IMR-90 (cell line): ENCODE data around the gene ANK2. TPM values are rescaled to one million over a fixed set of nuclear protein-coding genes. Genes with fewer than 3 reads are reported as not detected.

Experiments
- ATAC-seq: fragments of 200-7000 bp; cut with Tn5 transposase; 2 replicates; pipeline ENCODE4 v1.9.1; 2020; ENCODE audit warnings: low read depth, mild to moderate bottlenecking, moderate library complexity
- BruUV-seq: library from RNA; stranded (reverse); fragments of 400-500 nt; replicated peaks from 2 replicates; lab custom pipeline; 2021; lab: Mats Ljungman, UMichigan
- CTCF ChIA-PET: fragments of 300-600 bp; formaldehyde crosslinking; extraction: SDS; loops from one replicate; lab custom pipeline; 2021; ENCODE audit warnings: antibody characterized with exemption; lab: Yijun Ruan, JAX
- POLR2A ChIA-PET: fragments of 300-600 bp; sonication (Branson Sonifier 250); formaldehyde crosslinking; loops from one replicate; lab custom pipeline; 2022; ENCODE audit warnings: antibody characterized with exemption; ENCODE audit not compliant: unreplicated experiment; lab: Charles Lee
- DNase-seq: peaks from one replicate; pipeline ENCODE4 v3.0.0; 2013
- H2AFZ ChIP-seq: replicated peaks from 2 replicates; pipeline ENCODE3; 2013; ENCODE audit warnings: low read length, mild to moderate bottlenecking; ENCODE audit not compliant: poor library complexity
- H2AK5ac ChIP-seq: 2 replicates; pipeline ENCODE4 v1.6.1; 2013; ENCODE audit warnings: low read depth, low read length, inconsistent platforms
- H2AK9ac ChIP-seq: replicated peaks from 2 replicates; pipeline ENCODE3; 2013; ENCODE audit warnings: mild to moderate bottlenecking, low read depth, low read length, moderate library complexity; ENCODE audit not compliant: poor library complexity
- H2BK120ac ChIP-seq: 2 replicates; pipeline ENCODE4 v1.6.1; 2013; ENCODE audit warnings: low read depth, low read length, inconsistent platforms
- H2BK15ac ChIP-seq: 3 replicates; pipeline ENCODE4 v1.6.1; 2013; ENCODE audit warnings: low read depth, low read length, inconsistent platforms
- H2BK20ac ChIP-seq: 2 replicates; pipeline ENCODE4 v1.6.1; 2013; ENCODE audit warnings: low read depth, mild to moderate bottlenecking, inconsistent platforms, low read length, moderate library complexity
- H2BK5ac ChIP-seq: 2 replicates; pipeline ENCODE4 v1.6.1; 2013; ENCODE audit warnings: mild to moderate bottlenecking, low read depth, low read length, inconsistent platforms; ENCODE audit not compliant: poor library complexity, severe bottlenecking
- H3K14ac ChIP-seq: replicated peaks from 2 replicates; pipeline ENCODE4 v1.6.1; 2013; ENCODE audit warnings: low read depth, low read length, inconsistent platforms
- H3K18ac ChIP-seq: 2 replicates; pipeline ENCODE4 v1.6.1; 2013; ENCODE audit warnings: low read depth, low read length, control low read depth
- H3K23ac ChIP-seq: 2 replicates; pipeline ENCODE4 v1.6.1; 2013; ENCODE audit warnings: low read depth, low read length, inconsistent platforms
- H3K27ac ChIP-seq: 2 replicates; pipeline ENCODE4 v1.5.1; 2013; ENCODE audit warnings: mild to moderate bottlenecking, control low read depth, low read length; ENCODE audit not compliant: insufficient read depth
- H3K27me3 ChIP-seq: 2 replicates; pipeline ENCODE4 v1.6.1; 2013; ENCODE audit warnings: low read length; ENCODE audit not compliant: control insufficient read depth, insufficient read depth
- H3K36me3 ChIP-seq: 2 replicates; pipeline ENCODE4 v1.6.1; 2013; ENCODE audit warnings: low read length, mixed read lengths; ENCODE audit not compliant: control insufficient read depth, insufficient read depth
- H3K4ac ChIP-seq: 2 replicates; pipeline ENCODE4 v1.6.1; 2013; ENCODE audit warnings: low read depth, low read length, inconsistent platforms
- H3K4me1 ChIP-seq: 2 replicates; pipeline ENCODE4 v1.6.1; 2013; ENCODE audit warnings: low read length, mixed read lengths; ENCODE audit not compliant: control insufficient read depth, insufficient read depth
- H3K4me2 ChIP-seq: 2 replicates; pipeline ENCODE4 v1.6.1; 2013; ENCODE audit warnings: low read depth, mild to moderate bottlenecking, control low read depth, low read length, moderate library complexity
- H3K4me3 ChIP-seq: 2 replicates; pipeline ENCODE4 v1.5.1; 2013; ENCODE audit warnings: low read depth, mild to moderate bottlenecking, control low read depth, low read length, moderate library complexity; ENCODE audit not compliant: insufficient read depth
- H3K56ac ChIP-seq: 2 replicates; pipeline ENCODE4 v1.6.1; 2013; ENCODE audit warnings: low read length, inconsistent platforms; ENCODE audit not compliant: insufficient read depth; ENCODE audit errors: extremely low read depth
- H3K79me1 ChIP-seq, 2 experiments: 2 replicates each; pipeline ENCODE4 v1.6.1; 2013; ENCODE audit warnings: low read length in 2 of 2, inconsistent platforms in 1 of 2, low read depth in 1 of 2
- H3K9ac ChIP-seq: 2 replicates; pipeline ENCODE4 v1.6.1; 2013; ENCODE audit warnings: low read depth, low read length, control low read depth
- H3K9me1 ChIP-seq: 2 replicates; pipeline ENCODE4 v1.6.1; 2013; ENCODE audit warnings: low read length, inconsistent platforms; ENCODE audit not compliant: insufficient read depth
- H3K9me3 ChIP-seq: 2 replicates; pipeline ENCODE4 v1.6.1; 2013; ENCODE audit warnings: low read length; ENCODE audit not compliant: control insufficient read depth, insufficient read depth
- H4K20me1 ChIP-seq: 2 replicates; pipeline ENCODE4 v1.6.1; 2013; ENCODE audit warnings: low read length, inconsistent platforms; ENCODE audit not compliant: insufficient read depth
- H4K5ac ChIP-seq: 2 replicates; pipeline ENCODE4 v1.6.1; 2013; ENCODE audit warnings: mild to moderate bottlenecking, low read depth, low read length, control low read depth
- H4K8ac ChIP-seq, 2 experiments: 2 replicates each; pipeline ENCODE4 v1.6.1; 2013; ENCODE audit warnings: low read depth in 2 of 2, low read length in 2 of 2, control low read depth in 1 of 2, inconsistent platforms in 1 of 2
- H4K91ac ChIP-seq: 2 replicates; pipeline ENCODE4 v1.6.1; 2013; ENCODE audit warnings: low read depth, low read length, inconsistent platforms; ENCODE audit not compliant: insufficient read depth
- BHLHE40 ChIP-seq: fragments of 150-350 bp; IDR thresholded peaks from 2 replicates; pipeline ENCODE4 v1.6.1; 2016; ENCODE audit warnings: mild to moderate bottlenecking, low read depth, low read length
- CEBPB ChIP-seq: IDR thresholded peaks from 2 replicates; pipeline ENCODE4 v1.6.1; 2012; ENCODE audit warnings: low read depth, low read length, improper control_type of control experiment
- CHD1 ChIP-seq: IDR thresholded peaks from 2 replicates; pipeline ENCODE4 v1.6.1; 2012; ENCODE audit warnings: low read depth, low read length, improper control_type of control experiment
- CTCF ChIP-seq: conservative IDR thresholded peaks from 2 replicates; pipeline ENCODE4 v1.5.1; 2012; ENCODE audit warnings: mild to moderate bottlenecking, low read depth, low read length, improper control_type of control experiment
- FOS ChIP-seq: fragments of 150-350 bp; IDR thresholded peaks from 2 replicates; pipeline ENCODE4 v1.6.1; 2016; ENCODE audit warnings: low read depth, low read length
- MAFK ChIP-seq: IDR thresholded peaks from 2 replicates; pipeline ENCODE4 v1.6.1; 2012; ENCODE audit warnings: low read depth, low read length, improper control_type of control experiment
- MAZ ChIP-seq: IDR thresholded peaks from 2 replicates; pipeline ENCODE4 v1.6.1; 2012; ENCODE audit warnings: low read depth, mild to moderate bottlenecking, low read length, improper control_type of control experiment, moderate library complexity, borderline replicate concordance
- MXI1 ChIP-seq: IDR thresholded peaks from 2 replicates; pipeline ENCODE4 v1.6.1; 2012; ENCODE audit warnings: low read depth, mild to moderate bottlenecking, low read length, moderate library complexity, borderline replicate concordance
- NFE2L2 ChIP-seq: fragments of 150-350 bp; IDR thresholded peaks from 2 replicates; pipeline ENCODE4 v1.6.1; 2016; ENCODE audit warnings: low read depth, mild to moderate bottlenecking, low read length
- POLR2A ChIP-seq: IDR thresholded peaks from 2 replicates; pipeline ENCODE4 v1.6.1; 2012; ENCODE audit warnings: mild to moderate bottlenecking, low read depth, low read length
- RAD21 ChIP-seq: IDR thresholded peaks from 2 replicates; pipeline ENCODE4 v1.6.1; 2012; ENCODE audit warnings: low read length, improper control_type of control experiment
- RCOR1 ChIP-seq: IDR thresholded peaks from 2 replicates; pipeline ENCODE4 v1.6.1; 2012; ENCODE audit warnings: mild to moderate bottlenecking, low read length, improper control_type of control experiment; ENCODE audit not compliant: insufficient replicate concordance
- RFX5 ChIP-seq: IDR thresholded peaks from 2 replicates; pipeline ENCODE4 v1.8.0; 2012; ENCODE audit warnings: low read depth, mild to moderate bottlenecking, low read length, moderate library complexity
- SMC3 ChIP-seq: fragments of 150-350 bp; IDR thresholded peaks from 2 replicates; pipeline ENCODE4 v1.6.1; 2016; ENCODE audit warnings: low read depth, mild to moderate bottlenecking, antibody characterized with exemption, low read length, moderate library complexity
- USF2 ChIP-seq: fragments of 150-350 bp; IDR thresholded peaks from 2 replicates; pipeline ENCODE4 v1.6.1; 2017; ENCODE audit warnings: mild to moderate bottlenecking, antibody characterized with exemption, low read length, low read depth
- WGBS, 2 experiments: methylation state at CpG; one replicate each; pipeline versions ENCODE4 v1.1.5 to v1.1.7; 2013; ENCODE audit warnings: missing lambda C conversion rate in 2 of 2; ENCODE audit not compliant: insufficient read length in 1 of 2; ENCODE audit errors: extremely low coverage in 2 of 2; 5-methylcytosine and 5-hydroxymethylcytosine counted together
- dilution Hi-C: fragments of 300-500 bp; cut with HindIII; formaldehyde crosslinking; loops from one replicate; pipeline ENCODE4 v1.14.3; 2018; ENCODE audit warnings: low sequenced_read_pairs; ENCODE audit not compliant: unreplicated experiment
- in situ Hi-C: fragments of 300-500 bp; cut with MboI; formaldehyde crosslinking; loops from 3 replicates; pipeline ENCODE4 v1.14.3; 2019; ENCODE audit warnings: low sequenced_read_pairs, inconsistent platforms, mixed read lengths
- intact Hi-C: fragments of 100-400 bp; cut with micrococcal nuclease; formaldehyde crosslinking; loops from 2 replicates; pipeline ENCODE4 v1.10.0; 2022
- polyA plus RNA-seq, 3 experiments: library from polyadenylated mRNA; depleted of rRNA; stranded (reverse); fragments of >200 nt; gene quantifications; 2 replicates each; pipeline ENCODE4 v1.2.3, GENCODE V29; 2012; ENCODE audit warnings: low replicate concordance in 1 of 3
- total RNA-seq: library from RNA; depleted of rRNA; stranded (reverse); fragments of >200 nt; gene quantifications from 2 replicates; pipeline ENCODE4 v1.2.3, GENCODE V29; 2012
- TF ChIP-seq, protein P1 (sequence below): fragments of 150-350 bp; IDR thresholded peaks from 2 replicates; pipeline ENCODE4 v1.6.1; 2016; ENCODE audit warnings: low read depth, mild to moderate bottlenecking, low read length, moderate library complexity, borderline replicate concordance

The ANK2 gene
- total and polyA plus RNA-seq, 2 of the 4 experiments (the other 2 are of a cell fraction) = 0.82 to 6.6 TPM

GRCh38 chr4:113344100-113344499 is 294.6 kb downstream of the ANK2 start:
- H3K56ac ChIP-seq = no peak overlapping the region
- no peak overlapping the region for H2BK120ac ChIP-seq
- no peaks in the 10 kb centered on the region; the same call in 1 of the 2 replicates for H3K27me3 ChIP-seq
- no peak overlapping the region for H2BK5ac ChIP-seq
- ATAC-seq (no peak), DNase-seq (no peak)
- POLR2A ChIA-PET = no interaction called here
- H3K4ac ChIP-seq = no peak overlapping the region
- H3K4me2 ChIP-seq = no peak overlapping the region
- in situ Hi-C loops (no loop called here), dilution Hi-C loops (no loop called here), intact Hi-C loops (no loop called here)
- no peaks in the 10 kb centered on the region for H3K4me1 ChIP-seq
- no peak overlapping the region for H4K8ac ChIP-seq
- H3K14ac ChIP-seq = no peak overlapping the region
- no peak overlapping the region for H4K5ac ChIP-seq
- TF ChIP-seq POLR2A (no peak), MAFK (no peak), CTCF (no peak), RCOR1 (no peak), MAZ (no peak), CHD1 (no peak), RAD21 (no peak), USF2 (no peak), SMC3 (no peak), RFX5 (no peak), NFE2L2 (no peak), BHLHE40 (no peak), MXI1 (no peak), CEBPB (no peak), FOS (no peak)
- TF ChIP-seq, protein P1, sequence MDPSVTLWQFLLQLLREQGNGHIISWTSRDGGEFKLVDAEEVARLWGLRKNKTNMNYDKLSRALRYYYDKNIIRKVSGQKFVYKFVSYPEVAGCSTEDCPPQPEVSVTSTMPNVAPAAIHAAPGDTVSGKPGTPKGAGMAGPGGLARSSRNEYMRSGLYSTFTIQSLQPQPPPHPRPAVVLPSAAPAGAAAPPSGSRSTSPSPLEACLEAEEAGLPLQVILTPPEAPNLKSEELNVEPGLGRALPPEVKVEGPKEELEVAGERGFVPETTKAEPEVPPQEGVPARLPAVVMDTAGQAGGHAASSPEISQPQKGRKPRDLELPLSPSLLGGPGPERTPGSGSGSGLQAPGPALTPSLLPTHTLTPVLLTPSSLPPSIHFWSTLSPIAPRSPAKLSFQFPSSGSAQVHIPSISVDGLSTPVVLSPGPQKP = no peak
- H3K9me1 ChIP-seq = no peaks in the 10 kb centered on the region
- H3K36me3 ChIP-seq = no peaks in the 10 kb centered on the region
- no peak overlapping the region for H2BK20ac ChIP-seq
- no peak overlapping the region for H2BK15ac ChIP-seq
- H2AK9ac ChIP-seq = no peak overlapping the region
- CTCF ChIA-PET = no interaction called here
- H4K91ac ChIP-seq = no peak overlapping the region
- no peak overlapping the region for H3K9ac ChIP-seq
- WGBS, 2 experiments = no CpG with 5 or more reads among the region's 3 CpGs
- no TSS peak for BruUV-seq
- H3K27ac ChIP-seq = no peak overlapping the region
- H4K20me1 ChIP-seq = no peaks in the 10 kb centered on the region
- no peak overlapping the region for H2AFZ ChIP-seq
- H3K9me3 ChIP-seq = no peaks in the 10 kb centered on the region
- no peak overlapping the region for H3K18ac ChIP-seq
- no peak overlapping the region for H3K4me3 ChIP-seq
- H3K23ac ChIP-seq = no peak overlapping the region
- no peak overlapping the region for H2AK5ac ChIP-seq
- H3K79me1 ChIP-seq = no peaks in the 10 kb centered on the region
